Measurements from ENCODE around the gene SPTLC3. TPM values are rescaled to one million over a fixed set of nuclear protein-coding genes. Genes with fewer than 3 reads are reported as not detected.
A peak's percentile ranks its signal among the peaks of the same experiment; 100 is the strongest.

Gene SPTLC3
- total and polyA plus RNA-seq, 2 of the 13 experiments (the other 11 are each of a cell fraction or from before 2014, with no cell fraction given), result 20.5 to 95.6 TPM

- TF ChIP-seq ZNF101 (CRISPR knock-in tag; IDR thresholded peaks at IDR 0.05; ENCODE audit: borderline replicate concordance, low read depth) (0 out of 2 replicates have a peak, but pooled peaks have one; percentile 51), ZBTB1 (CRISPR knock-in tag; IDR thresholded peaks at IDR 0.05; ENCODE audit: borderline replicate concordance) (no peak), AGO2 (optimal IDR thresholded peaks at IDR 0.05; ENCODE audit: low read depth, low read length) (no peak), THAP8 (CRISPR knock-in tag; IDR thresholded peaks at IDR 0.05; ENCODE audit: borderline replicate concordance) (no peak), SNRNP70 (IDR thresholded peaks at IDR 0.05; ENCODE audit: low read depth, low read length) (no peak), KLF6 (CRISPR knock-in tag; IDR thresholded peaks at IDR 0.05) (0 out of 2 replicates have a peak, but pooled peaks have one; percentile 47), TBL1XR1 (IDR thresholded peaks at IDR 0.05; ENCODE audit: borderline replicate concordance, low read length, partially characterized antibody) (no peak), ZSCAN30 (CRISPR knock-in tag; IDR thresholded peaks at IDR 0.05) (no peak), CREB1 (IDR thresholded peaks at IDR 0.05) (no peak), CREB1 (CRISPR knock-in tag; IDR thresholded peaks at IDR 0.05) (peak; percentile 71), HCFC1 (IDR thresholded peaks at IDR 0.05; ENCODE audit: low read depth, low read length) (no peak), KDM5B (CRISPR knock-in tag; IDR thresholded peaks at IDR 0.05; ENCODE audit: borderline replicate concordance) (no peak), FOXM1 (CRISPR knock-in tag; IDR thresholded peaks at IDR 0.05) (no peak), HMGA1 (CRISPR knock-in tag; conservative IDR thresholded peaks at IDR 0.05) (no peak), NFYC (CRISPR knock-in tag; IDR thresholded peaks at IDR 0.05) (0 out of 2 replicates have a peak, but pooled peaks have one; percentile 38), KLF9 (CRISPR knock-in tag; IDR thresholded peaks at IDR 0.05; ENCODE audit: low read depth) (peak; percentile 80; the same call in 1 of the 2 replicates), MATR3 (CRISPR knock-in tag; IDR thresholded peaks at IDR 0.05) (no peak), CAMTA2 (CRISPR knock-in tag; IDR thresholded peaks at IDR 0.05; ENCODE audit: borderline replicate concordance) (no peak), RNF219 (CRISPR knock-in tag; IDR thresholded peaks at IDR 0.05) (no peak), SNAPC5 (CRISPR knock-in tag; IDR thresholded peaks at IDR 0.05; ENCODE audit: borderline replicate concordance) (no peak), ZNF484 (CRISPR knock-in tag; IDR thresholded peaks at IDR 0.05; ENCODE audit: borderline replicate concordance, low read depth) (no peak), ETV6 (CRISPR knock-in tag; conservative IDR thresholded peaks at IDR 0.05) (no peak)
- TF ChIP-seq, protein P1, sequence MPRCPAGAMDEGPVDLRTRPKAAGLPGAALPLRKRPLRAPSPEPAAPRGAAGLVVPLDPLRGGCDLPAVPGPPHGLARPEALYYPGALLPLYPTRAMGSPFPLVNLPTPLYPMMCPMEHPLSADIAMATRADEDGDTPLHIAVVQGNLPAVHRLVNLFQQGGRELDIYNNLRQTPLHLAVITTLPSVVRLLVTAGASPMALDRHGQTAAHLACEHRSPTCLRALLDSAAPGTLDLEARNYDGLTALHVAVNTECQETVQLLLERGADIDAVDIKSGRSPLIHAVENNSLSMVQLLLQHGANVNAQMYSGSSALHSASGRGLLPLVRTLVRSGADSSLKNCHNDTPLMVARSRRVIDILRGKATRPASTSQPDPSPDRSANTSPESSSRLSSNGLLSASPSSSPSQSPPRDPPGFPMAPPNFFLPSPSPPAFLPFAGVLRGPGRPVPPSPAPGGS (CRISPR knock-in tag; IDR thresholded peaks at IDR 0.05), result no peak
- TF ChIP-seq, protein P2, sequence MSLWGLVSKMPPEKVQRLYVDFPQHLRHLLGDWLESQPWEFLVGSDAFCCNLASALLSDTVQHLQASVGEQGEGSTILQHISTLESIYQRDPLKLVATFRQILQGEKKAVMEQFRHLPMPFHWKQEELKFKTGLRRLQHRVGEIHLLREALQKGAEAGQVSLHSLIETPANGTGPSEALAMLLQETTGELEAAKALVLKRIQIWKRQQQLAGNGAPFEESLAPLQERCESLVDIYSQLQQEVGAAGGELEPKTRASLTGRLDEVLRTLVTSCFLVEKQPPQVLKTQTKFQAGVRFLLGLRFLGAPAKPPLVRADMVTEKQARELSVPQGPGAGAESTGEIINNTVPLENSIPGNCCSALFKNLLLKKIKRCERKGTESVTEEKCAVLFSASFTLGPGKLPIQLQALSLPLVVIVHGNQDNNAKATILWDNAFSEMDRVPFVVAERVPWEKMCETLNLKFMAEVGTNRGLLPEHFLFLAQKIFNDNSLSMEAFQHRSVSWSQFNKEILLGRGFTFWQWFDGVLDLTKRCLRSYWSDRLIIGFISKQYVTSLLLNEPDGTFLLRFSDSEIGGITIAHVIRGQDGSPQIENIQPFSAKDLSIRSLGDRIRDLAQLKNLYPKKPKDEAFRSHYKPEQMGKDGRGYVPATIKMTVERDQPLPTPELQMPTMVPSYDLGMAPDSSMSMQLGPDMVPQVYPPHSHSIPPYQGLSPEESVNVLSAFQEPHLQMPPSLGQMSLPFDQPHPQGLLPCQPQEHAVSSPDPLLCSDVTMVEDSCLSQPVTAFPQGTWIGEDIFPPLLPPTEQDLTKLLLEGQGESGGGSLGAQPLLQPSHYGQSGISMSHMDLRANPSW (CRISPR knock-in tag; IDR thresholded peaks at IDR 0.05; ENCODE audit: borderline replicate concordance), result peak; percentile 62; the same call in 1 of the 2 replicates
Observed at GRCh38 chr20:13089950-13090469, 81.2 kb downstream of the SPTLC3 start (continued).
